ENCODE measurements around the gene ANAPC15. TPM values are rescaled to one million over a fixed set of nuclear protein-coding genes. Genes with fewer than 3 reads are reported as not detected.

ANAPC15 gene
- total and polyA plus RNA-seq, 9 of the 15 experiments (the other 6 are each of a cell fraction or from before 2014, with no cell fraction given), result 53.0 to 254 (median 75.7) TPM

GRCh38 chr11:72112143-72112977 is at the start of gene ANAPC15 (continued):
- no peak for TF ChIP-seq ZNF133 (CRISPR knock-in tag; IDR thresholded peaks at IDR 0.05)
- 0 out of 2 replicates have a peak, but pooled peaks have one; percentile 28 for TF ChIP-seq RREB1 (CRISPR knock-in tag; IDR thresholded peaks at IDR 0.05)
- TF ChIP-seq HNRNPLL (IDR thresholded peaks at IDR 0.05; ENCODE audit: low read depth, low read length, poor library complexity, severe bottlenecking), result peak; percentile 42
- TF ChIP-seq FOS (IDR thresholded peaks at IDR 0.05; ENCODE audit: extremely low read depth, insufficient read length), result peak; percentile 87
- no peak for TF ChIP-seq EWSR1 (IDR thresholded peaks at IDR 0.05; ENCODE audit: borderline replicate concordance, low read depth, partially characterized antibody)
- no peak for TF ChIP-seq ZNF609 (CRISPR knock-in tag; IDR thresholded peaks at IDR 0.05; ENCODE audit: borderline replicate concordance)
- TF ChIP-seq PRPF4 (IDR thresholded peaks at IDR 0.05; ENCODE audit: insufficient read depth, low read depth, low read length, poor library complexity, severe bottlenecking), result no peak
- peak; percentile 63 to 77 for TF ChIP-seq MAZ (CRISPR knock-in tag; conservative IDR thresholded peaks at IDR 0.05 in 1 of 2, IDR thresholded peaks at IDR 0.05 in 1 of 2)
- TF ChIP-seq ZBTB34 (CRISPR knock-in tag; IDR thresholded peaks at IDR 0.05), result no peak
- TF ChIP-seq ERF (CRISPR knock-in tag; IDR thresholded peaks at IDR 0.05), result peak; percentile 4; the same call in 1 of the 2 replicates
- peak; percentile 87 for TF ChIP-seq MBD2 (IDR thresholded peaks at IDR 0.05; ENCODE audit: borderline replicate concordance, low read depth)
